Activated CD4-positive, alpha-beta T cell treated with anti-CD3 and anti-CD28 coated beads for 48 hours (primary cell): ENCODE measurements around the gene SSBP2.
A peak's percentile ranks its signal among the peaks of the same experiment; 100 is the strongest.
"Not testable (repeated sequence)": the region's sequence is repeated elsewhere in the genome, so short reads cannot be mapped to it uniquely, and the experiment has no call there.

ENCODE experiments used
- DNase-seq: peaks from one replicate; pipeline ENCODE4 v3.0.0-alpha.2; 2020

The SSBP2 gene

GRCh38 chr5:81519217-81519905, 231.5 kb downstream of the SSBP2 start:
- no peak for DNase-seq

GRCh38 chr5:81517462-81517861, 233.4 kb downstream of the SSBP2 start:
- DNase-seq = no peak

GRCh38 chr5:81516091-81516490, 234.8 kb downstream of the SSBP2 start:
- DNase-seq = no peak

- DNase-seq = no peak
Observed at GRCh38 chr5:81513982-81514381, 236.9 kb downstream of the SSBP2 start.

GRCh38 chr5:81513473-81513872, 237.4 kb downstream of the SSBP2 start:
- no peak for DNase-seq

GRCh38 chr5:81506900-81507588, 243.9 kb downstream of the SSBP2 start:
- peak; percentile 36 for DNase-seq

- no peak for DNase-seq
Observed at GRCh38 chr5:81506378-81506777, 244.5 kb downstream of the SSBP2 start.

- no peak for DNase-seq
Observed at GRCh38 chr5:81505672-81506071, 245.2 kb downstream of the SSBP2 start.

- DNase-seq = not testable (repeated sequence)
Observed at GRCh38 chr5:81503602-81504001, 247.3 kb downstream of the SSBP2 start.

- no peak for DNase-seq
Observed at GRCh38 chr5:81495286-81495685, 255.6 kb downstream of the SSBP2 start.

- DNase-seq = no peak
Observed at GRCh38 chr5:81488862-81489261, 262.0 kb downstream of the SSBP2 start.

GRCh38 chr5:81486711-81487110, 264.2 kb downstream of the SSBP2 start:
- DNase-seq = no peak

GRCh38 chr5:81482595-81482994, 268.3 kb downstream of the SSBP2 start:
- DNase-seq = no peak

- DNase-seq = not testable (repeated sequence)
Observed at GRCh38 chr5:81473395-81473794, 277.5 kb downstream of the SSBP2 start.

- no peak for DNase-seq
Observed at GRCh38 chr5:81469676-81470075, 281.2 kb downstream of the SSBP2 start.

- DNase-seq = no peak
Observed at GRCh38 chr5:81450940-81451339, 300.0 kb downstream of the SSBP2 start.

- DNase-seq = no peak
Observed at GRCh38 chr5:81435023-81435422, 315.9 kb downstream of the SSBP2 start.

GRCh38 chr5:81429985-81430384, 320.9 kb downstream of the SSBP2 start:
- no peak for DNase-seq

GRCh38 chr5:81429363-81429762, 321.5 kb downstream of the SSBP2 start:
- DNase-seq = no peak

- DNase-seq = no peak
Observed at GRCh38 chr5:81428861-81429260, 322.0 kb downstream of the SSBP2 start.

GRCh38 chr5:81428446-81428845, 322.5 kb downstream of the SSBP2 start:
- DNase-seq = no peak

GRCh38 chr5:81427566-81427965, 323.3 kb downstream of the SSBP2 start:
- no peak for DNase-seq

- DNase-seq = no peak
Observed at GRCh38 chr5:81426359-81427030, 324.4 kb downstream of the SSBP2 start.

GRCh38 chr5:81425569-81425968, 325.3 kb downstream of the SSBP2 start:
- DNase-seq = no peak
